RWPE1 (cell line): ENCODE measurements around the gene ERBB4.

Experiments used
- CTCF ChIA-PET: fragments of 350-600 bp; sonication (Branson Sonifier 250); formaldehyde crosslinking; extraction: SDS; loops from one replicate; lab custom pipeline; 2021; lab: Yijun Ruan, JAX
- POLR2A ChIA-PET: fragments of 400-600 bp; formaldehyde crosslinking; extraction: SDS; loops from one replicate; lab custom pipeline; 2020; ENCODE audit warnings: antibody characterized with exemption; ENCODE audit not compliant: low non-redundant PET; lab: Yijun Ruan, JAX
- DNase-seq: peaks from one replicate; pipeline ENCODE4 v3.0.0; 2012; ENCODE audit warnings: low spot score
- H3K27ac ChIP-seq: fragments of 450-650 bp; 2 replicates; pipeline ENCODE4 v1.5.1; 2017
- TF ChIP-seq, protein P1 (sequence below): fragments of 450-650 bp; conservative IDR thresholded peaks from 2 replicates; pipeline ENCODE4 v1.5.1; 2017; ENCODE audit warnings: low read depth, mild to moderate bottlenecking

The ERBB4 gene

DNA sequence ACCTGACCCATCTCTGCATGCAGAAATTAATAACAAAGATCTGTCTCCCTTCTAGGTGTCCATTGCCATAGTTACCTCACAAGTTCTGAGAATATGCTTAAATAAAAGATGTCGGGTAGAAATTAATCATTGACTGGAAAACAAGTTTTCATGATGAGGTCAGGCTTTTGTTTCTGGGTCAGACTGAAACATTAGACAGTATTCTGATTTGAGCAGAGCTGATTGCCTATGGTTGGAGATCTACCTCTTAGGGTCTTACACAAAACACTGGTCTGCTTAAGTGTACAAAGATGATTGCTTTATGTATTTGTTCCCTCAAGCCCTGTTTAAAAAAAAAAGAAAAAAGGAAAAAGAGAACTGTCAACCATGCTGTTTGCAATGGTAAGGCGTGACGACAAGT, 1025.8 kb downstream of the ERBB4 start:
- ChIA-PET CTCF (no interaction called here), POLR2A (no interaction called here)
- DNase-seq: no peak
- H3K27ac ChIP-seq: no peak overlapping the region
- TF ChIP-seq, protein P1, sequence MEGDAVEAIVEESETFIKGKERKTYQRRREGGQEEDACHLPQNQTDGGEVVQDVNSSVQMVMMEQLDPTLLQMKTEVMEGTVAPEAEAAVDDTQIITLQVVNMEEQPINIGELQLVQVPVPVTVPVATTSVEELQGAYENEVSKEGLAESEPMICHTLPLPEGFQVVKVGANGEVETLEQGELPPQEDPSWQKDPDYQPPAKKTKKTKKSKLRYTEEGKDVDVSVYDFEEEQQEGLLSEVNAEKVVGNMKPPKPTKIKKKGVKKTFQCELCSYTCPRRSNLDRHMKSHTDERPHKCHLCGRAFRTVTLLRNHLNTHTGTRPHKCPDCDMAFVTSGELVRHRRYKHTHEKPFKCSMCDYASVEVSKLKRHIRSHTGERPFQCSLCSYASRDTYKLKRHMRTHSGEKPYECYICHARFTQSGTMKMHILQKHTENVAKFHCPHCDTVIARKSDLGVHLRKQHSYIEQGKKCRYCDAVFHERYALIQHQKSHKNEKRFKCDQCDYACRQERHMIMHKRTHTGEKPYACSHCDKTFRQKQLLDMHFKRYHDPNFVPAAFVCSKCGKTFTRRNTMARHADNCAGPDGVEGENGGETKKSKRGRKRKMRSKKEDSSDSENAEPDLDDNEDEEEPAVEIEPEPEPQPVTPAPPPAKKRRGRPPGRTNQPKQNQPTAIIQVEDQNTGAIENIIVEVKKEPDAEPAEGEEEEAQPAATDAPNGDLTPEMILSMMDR: no peak

DNA sequence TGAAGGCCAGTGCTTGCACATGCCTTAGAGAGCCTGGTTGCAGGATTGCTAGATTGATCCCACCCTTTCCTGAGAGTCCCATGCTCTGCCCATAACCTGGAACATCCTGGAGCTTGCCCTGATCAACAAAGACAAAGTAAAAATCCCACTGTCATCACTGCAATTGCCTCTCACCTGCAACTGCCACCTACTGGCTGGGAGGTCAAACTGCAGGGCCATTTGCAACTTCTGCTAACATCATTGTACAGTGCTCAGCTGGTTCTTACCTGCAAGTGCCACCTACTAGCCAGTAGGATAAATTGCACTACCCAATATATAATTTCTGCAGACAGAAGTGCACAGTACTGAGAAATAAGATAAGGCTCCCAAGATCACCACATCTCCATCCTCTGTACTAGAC, 1034.7 kb downstream of the ERBB4 start:
- POLR2A ChIA-PET: no interaction called here
- CTCF ChIA-PET: no interaction called here

DNA sequence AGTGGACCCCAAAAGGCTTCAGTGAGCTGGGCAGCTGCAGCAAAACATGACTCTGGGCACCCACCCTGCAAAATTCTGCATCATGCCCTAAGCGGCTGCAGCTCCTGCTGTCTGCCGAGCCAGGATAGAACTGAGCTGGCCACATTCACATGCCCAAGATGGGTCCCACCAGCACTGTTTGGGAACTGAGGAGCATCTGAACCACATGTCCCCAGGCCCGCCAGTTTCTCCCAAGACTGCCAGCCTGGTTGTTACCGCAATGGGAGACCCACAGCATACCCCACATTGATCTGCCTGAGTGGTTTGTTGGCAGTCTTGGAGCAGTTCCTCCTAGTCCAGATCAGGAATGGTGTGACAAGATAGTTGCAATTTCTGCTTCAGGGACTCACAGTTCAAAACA, 1035.4 kb downstream of the ERBB4 start:
- DNase-seq: no peak
- POLR2A ChIA-PET: no interaction called here
- CTCF ChIA-PET: no interaction called here
- TF ChIP-seq, protein P1: no peak
- no peak overlapping the region for H3K27ac ChIP-seq

More for the DNA sequence above, 1034.7 kb downstream of the ERBB4 start:
- TF ChIP-seq, protein P1: no peak
- H3K27ac ChIP-seq: no peak overlapping the region
- no peak for DNase-seq

DNA sequence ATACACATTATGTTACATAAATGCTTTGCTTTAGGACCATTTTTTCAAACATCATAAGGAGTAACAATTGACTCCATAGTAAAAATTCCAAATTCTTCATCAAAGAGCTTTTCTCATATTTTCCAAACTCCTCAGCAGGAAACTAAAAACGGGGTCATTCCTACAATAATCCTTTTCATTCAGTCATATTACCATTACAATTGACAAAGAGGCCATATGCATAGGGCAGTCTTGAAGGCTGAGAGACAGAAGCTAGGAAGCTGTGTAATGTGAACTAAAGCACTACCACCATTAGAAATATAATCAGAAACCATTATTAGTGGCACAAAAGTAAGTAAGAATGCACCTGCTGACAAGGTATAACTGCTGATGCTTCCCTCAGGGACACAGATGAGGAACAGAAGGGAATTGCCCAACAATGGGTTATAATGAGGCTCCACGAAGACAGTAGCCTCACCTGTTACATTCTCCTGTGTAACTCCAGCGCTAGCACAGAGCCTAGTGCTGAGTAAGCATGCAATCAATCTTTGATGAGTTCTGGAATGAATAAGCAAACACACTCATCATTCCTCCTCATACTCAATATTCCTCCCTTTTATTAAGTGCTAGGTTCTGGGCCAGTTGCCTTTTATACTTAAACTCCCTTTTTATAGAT, 1039.9 kb downstream of the ERBB4 start:
- ChIA-PET CTCF (no interaction called here), POLR2A (no interaction called here)
- no peak for DNase-seq
- no peak overlapping the region for H3K27ac ChIP-seq
- TF ChIP-seq, protein P1: no peak

DNA sequence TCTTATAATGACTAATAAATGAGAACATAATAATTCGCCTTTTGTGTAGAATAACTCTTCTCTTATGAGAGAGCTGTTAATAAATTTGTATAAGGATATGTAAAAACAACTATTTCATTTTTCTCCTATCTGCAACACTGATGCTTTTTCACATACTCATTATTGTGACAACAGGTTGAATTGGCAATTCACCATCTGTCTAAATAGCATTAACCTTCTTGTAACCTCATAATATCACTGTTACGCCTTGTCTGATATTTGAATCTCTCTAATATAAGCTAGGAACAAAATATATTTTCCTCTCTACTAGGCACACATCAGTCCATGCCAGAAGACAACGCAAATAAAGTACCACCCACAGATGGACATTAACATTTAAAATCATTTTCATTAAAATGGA, 1043.3 kb downstream of the ERBB4 start:
- no peak for DNase-seq
- POLR2A ChIA-PET: no interaction called here
- TF ChIP-seq, protein P1: no peak
- CTCF ChIA-PET: no interaction called here
- H3K27ac ChIP-seq: no peak overlapping the region

DNA sequence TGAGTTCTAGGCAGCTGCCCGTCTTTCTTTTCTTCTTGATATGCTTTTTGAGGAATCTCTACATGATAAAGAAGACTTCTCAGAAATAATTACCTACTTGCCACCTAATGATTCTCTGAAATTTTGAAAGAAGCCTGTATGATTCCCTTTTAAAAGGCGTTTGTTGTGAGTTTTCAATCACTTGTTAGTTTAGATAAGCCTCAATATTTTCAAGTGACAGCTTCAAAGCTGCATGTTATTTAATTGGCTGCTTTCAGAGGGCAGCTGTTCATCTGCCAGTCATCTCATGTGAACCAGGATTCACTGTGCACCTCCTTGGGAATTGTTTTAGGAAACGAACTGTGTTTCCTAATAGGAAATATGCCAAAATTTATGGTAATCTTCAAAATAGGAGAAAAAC, 1044.1 kb downstream of the ERBB4 start:
- CTCF ChIA-PET: no interaction called here
- POLR2A ChIA-PET: no interaction called here
- no peak overlapping the region for H3K27ac ChIP-seq
- TF ChIP-seq, protein P1: no peak
- no peak for DNase-seq
